Measurements from ENCODE around the gene CCDC200.
"Not testable (repeated sequence)": the region's sequence is repeated elsewhere in the genome, so short reads cannot be mapped to it uniquely, and the experiment has no call there.

The CCDC200 gene

DNA sequence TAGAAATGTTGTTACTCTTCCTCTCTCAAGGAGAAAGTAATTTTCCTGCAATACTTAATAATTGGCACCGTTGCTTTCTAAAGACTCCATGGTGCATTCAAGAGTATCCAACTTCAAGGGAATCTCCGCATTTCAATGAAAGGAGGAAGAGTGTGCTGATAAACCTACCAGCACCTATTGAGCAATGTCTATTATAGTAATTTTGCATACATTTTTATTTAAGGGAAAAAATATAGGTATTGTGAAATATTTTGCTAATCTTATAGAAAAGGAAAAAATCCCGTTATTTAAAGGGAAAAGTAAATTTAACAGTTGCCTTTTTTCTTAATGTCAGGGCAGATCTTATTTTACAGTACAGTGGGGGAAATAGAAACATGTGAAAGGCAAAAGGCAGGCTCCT, 17.8 kb downstream of the CCDC200 start:
- no peak overlapping the region for H3K14ac ChIP-seq (ENCODE audit: low read length)
- no peaks in the 10 kb centered on the region for H3K9me3 ChIP-seq (replicated peaks in 1 of 2; ENCODE audit: control insufficient read depth in 2 of 2, insufficient read depth in 1 of 2, low read depth in 1 of 2, low read length in 2 of 2)
- WGBS, 2 donors (ENCODE audit: extremely low coverage in 2 of 2, insufficient read length in 2 of 2, insufficient replicate concordance in 1 of 2), result 100% methylated on average over 1 of the region's 3 CpGs; no CpG with 5 or more reads in 1 of the 2 donors
- H2BK12ac ChIP-seq (ENCODE audit: low read length), result no peak overlapping the region
- H2BK15ac ChIP-seq (ENCODE audit: low read length), result no peak overlapping the region
- H3K4me2 ChIP-seq (ENCODE audit: insufficient read depth, low read length, poor library complexity, severe bottlenecking), result no peak overlapping the region
- H3K36me3 ChIP-seq (replicated peaks in 1 of 2; ENCODE audit: control insufficient read depth in 2 of 2, insufficient read depth in 2 of 2, low read length in 2 of 2), result peaks cover 8 to 43% of the 10 kb centered on the region in 2 donors
- H3K18ac ChIP-seq (ENCODE audit: low read length), result no peak overlapping the region
- no peak overlapping the region for H3K23ac ChIP-seq (ENCODE audit: low read depth, low read length, poor library complexity)
- no peak overlapping the region for H3K27ac ChIP-seq (replicated peaks; ENCODE audit: low read length)
- no peak overlapping the region for H2BK120ac ChIP-seq (ENCODE audit: low read depth, low read length)
- DNase-seq (ENCODE audit: low spot score), result no peak
- no peak overlapping the region for H2AFZ ChIP-seq (ENCODE audit: low read length)
- no peaks in the 10 kb centered on the region for H3K27me3 ChIP-seq (ENCODE audit: control insufficient read depth in 3 of 3, insufficient read depth in 3 of 3, low read depth in 1 of 3, low read length in 3 of 3)
- H3K9ac ChIP-seq (ENCODE audit: low read depth, low read length, poor library complexity), result no peak overlapping the region
- H2AK5ac ChIP-seq (ENCODE audit: low read depth, low read length), result no peak overlapping the region
- H2BK5ac ChIP-seq (ENCODE audit: low read length), result no peak overlapping the region
- peaks cover 0 to 2% of the 10 kb centered on the region in 2 donors for H3K4me1 ChIP-seq (ENCODE audit: control insufficient read depth in 2 of 2, insufficient read depth in 1 of 2, low read depth in 1 of 2, low read length in 2 of 2)
- H4K91ac ChIP-seq (ENCODE audit: low read depth, low read length, poor library complexity), result no peak overlapping the region
- no peak overlapping the region for H4K8ac ChIP-seq (ENCODE audit: low read depth, low read length)
- H3K4me3 ChIP-seq (ENCODE audit: low read length in 2 of 2), result no peak overlapping the region
- H3K79me1 ChIP-seq (ENCODE audit: low read depth, low read length), result peaks cover 3% of the 10 kb centered on the region
- H3K4ac ChIP-seq (ENCODE audit: low read length), result no peak overlapping the region

DNA sequence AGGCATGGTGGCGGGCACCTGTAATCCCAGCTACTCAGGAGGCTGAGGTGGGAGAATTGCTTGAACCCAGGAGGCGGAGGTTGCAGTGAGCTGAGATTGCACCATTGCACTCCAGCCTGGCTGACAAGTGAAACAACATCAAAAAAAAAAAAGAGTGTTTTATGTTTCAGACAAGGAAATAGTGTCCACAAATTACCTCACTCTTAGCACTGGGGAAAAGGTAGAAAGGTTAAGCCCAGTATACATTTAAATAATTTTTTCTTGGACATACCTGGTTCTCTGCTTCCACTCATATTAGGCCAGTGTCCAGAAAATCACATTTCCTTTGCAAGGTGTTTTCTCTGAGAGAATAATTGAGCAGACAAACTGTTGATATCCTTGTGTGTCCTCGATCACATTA, 25.4 kb downstream of the CCDC200 start:
- peaks cover 22 to 74% of the 10 kb centered on the region in 2 donors for H3K36me3 ChIP-seq (replicated peaks in 1 of 2; ENCODE audit: control insufficient read depth in 2 of 2, insufficient read depth in 2 of 2, low read length in 2 of 2)
- H2AFZ ChIP-seq (ENCODE audit: low read length); H3K14ac ChIP-seq (ENCODE audit: low read length); H4K8ac ChIP-seq (ENCODE audit: low read depth, low read length); H3K4me1 ChIP-seq (ENCODE audit: control insufficient read depth in 2 of 2, insufficient read depth in 1 of 2, low read depth in 1 of 2, low read length in 2 of 2); H2BK5ac ChIP-seq (ENCODE audit: low read length); H3K27ac ChIP-seq (replicated peaks; ENCODE audit: low read length); H3K23ac ChIP-seq (ENCODE audit: low read depth, low read length, poor library complexity); H3K9me3 ChIP-seq (replicated peaks in 1 of 2; ENCODE audit: control insufficient read depth in 2 of 2, insufficient read depth in 1 of 2, low read depth in 1 of 2, low read length in 2 of 2); H3K4me2 ChIP-seq (ENCODE audit: insufficient read depth, low read length, poor library complexity, severe bottlenecking); H3K79me1 ChIP-seq (ENCODE audit: low read depth, low read length); H4K91ac ChIP-seq (ENCODE audit: low read depth, low read length, poor library complexity); H2BK15ac ChIP-seq (ENCODE audit: low read length); H3K4ac ChIP-seq (ENCODE audit: low read length); H3K18ac ChIP-seq (ENCODE audit: low read length); H2AK5ac ChIP-seq (ENCODE audit: low read depth, low read length); DNase-seq (ENCODE audit: low spot score); H2BK12ac ChIP-seq (ENCODE audit: low read length); H3K27me3 ChIP-seq (ENCODE audit: control insufficient read depth in 3 of 3, insufficient read depth in 3 of 3, low read depth in 1 of 3, low read length in 3 of 3); H2BK120ac ChIP-seq (ENCODE audit: low read depth, low read length); H3K9ac ChIP-seq (ENCODE audit: low read depth, low read length, poor library complexity); H3K4me3 ChIP-seq (ENCODE audit: low read length in 2 of 2): not testable (repeated sequence)
- WGBS, 2 donors (ENCODE audit: extremely low coverage in 2 of 2, insufficient read length in 2 of 2, insufficient replicate concordance in 1 of 2), result no CpG with 5 or more reads among the region's 3 CpGs

DNA sequence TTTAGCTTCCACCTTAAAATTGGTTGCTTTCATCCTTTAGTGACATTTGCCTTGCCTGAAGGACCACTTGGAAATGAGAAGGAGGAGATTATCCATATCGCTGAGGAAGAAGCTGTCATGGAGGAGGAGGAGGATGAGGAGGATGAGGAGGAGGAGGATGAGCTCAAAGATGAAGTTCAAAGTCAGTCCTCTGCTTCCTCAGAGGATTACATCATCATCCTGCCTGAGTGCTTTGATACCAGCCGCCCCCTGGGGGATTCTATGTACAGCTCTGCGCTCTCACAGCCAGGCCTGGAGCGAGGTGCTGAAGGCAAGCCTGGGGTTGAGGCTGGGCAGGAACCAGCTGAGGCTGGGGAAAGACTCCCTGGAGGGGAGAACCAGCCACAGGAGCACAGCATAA, 28.3 kb downstream of the CCDC200 start:
- Histone ChIP-seq H2AFZ (ENCODE audit: low read length) (no peak overlapping the region), H3K4me2 (ENCODE audit: insufficient read depth, low read length, poor library complexity, severe bottlenecking) (no peak overlapping the region), H3K4ac (ENCODE audit: low read length) (no peak overlapping the region), H3K36me3 (replicated peaks in 1 of 2; ENCODE audit: control insufficient read depth in 2 of 2, insufficient read depth in 2 of 2, low read length in 2 of 2) (peaks cover 32 to 81% of the 10 kb centered on the region in 2 donors), H3K14ac (ENCODE audit: low read length) (no peak overlapping the region), H3K9ac (ENCODE audit: low read depth, low read length, poor library complexity) (no peak overlapping the region), H3K4me1 (ENCODE audit: control insufficient read depth in 2 of 2, insufficient read depth in 1 of 2, low read depth in 1 of 2, low read length in 2 of 2) (no peaks in the 10 kb centered on the region), H3K9me3 (replicated peaks in 1 of 2; ENCODE audit: control insufficient read depth in 2 of 2, insufficient read depth in 1 of 2, low read depth in 1 of 2, low read length in 2 of 2) (no peaks in the 10 kb centered on the region), H4K91ac (ENCODE audit: low read depth, low read length, poor library complexity) (no peak overlapping the region), H3K18ac (ENCODE audit: low read length) (no peak overlapping the region), H2BK5ac (ENCODE audit: low read length) (no peak overlapping the region), H3K79me1 (ENCODE audit: low read depth, low read length) (no peaks in the 10 kb centered on the region), H2BK15ac (ENCODE audit: low read length) (no peak overlapping the region), H2AK5ac (ENCODE audit: low read depth, low read length) (no peak overlapping the region), H3K27ac (replicated peaks; ENCODE audit: low read length) (no peak overlapping the region), H3K23ac (ENCODE audit: low read depth, low read length, poor library complexity) (no peak overlapping the region), H2BK12ac (ENCODE audit: low read length) (no peak overlapping the region), H3K4me3 (ENCODE audit: low read length in 2 of 2) (no peak overlapping the region), H2BK120ac (ENCODE audit: low read depth, low read length) (no peak overlapping the region), H4K8ac (ENCODE audit: low read depth, low read length) (no peak overlapping the region), H3K27me3 (ENCODE audit: control insufficient read depth in 3 of 3, insufficient read depth in 3 of 3, low read depth in 1 of 3, low read length in 3 of 3) (no peaks in the 10 kb centered on the region)
- no peak for DNase-seq (ENCODE audit: low spot score)
- no CpG with 5 or more reads among the region's 4 CpGs for WGBS, 2 donors (ENCODE audit: extremely low coverage in 2 of 2, insufficient read length in 2 of 2, insufficient replicate concordance in 1 of 2)

DNA sequence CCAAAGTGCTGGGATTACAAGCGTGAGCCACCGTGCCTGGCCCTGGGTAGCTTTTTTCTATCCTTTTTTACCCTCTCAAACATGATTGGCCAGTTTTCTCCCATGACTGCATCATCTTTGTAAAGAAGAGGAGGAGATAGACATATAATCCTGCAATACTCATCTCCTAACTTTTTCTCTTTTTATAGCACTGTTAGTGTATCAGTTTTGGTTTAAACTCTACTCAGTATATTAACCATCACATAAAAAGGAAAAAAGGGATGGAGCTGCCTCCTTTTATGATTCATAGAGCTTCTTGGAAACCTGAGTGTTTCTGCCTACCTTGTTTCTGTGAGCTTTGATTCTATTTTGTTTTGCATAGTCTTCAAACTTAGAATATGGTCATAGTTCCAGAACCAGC, 28.8 kb downstream of the CCDC200 start:
- DNase-seq (ENCODE audit: low spot score), result no peak
- H2AFZ ChIP-seq (ENCODE audit: low read length), result no peak overlapping the region
- no peak overlapping the region for H2BK120ac ChIP-seq (ENCODE audit: low read depth, low read length)
- no peaks in the 10 kb centered on the region for H3K27me3 ChIP-seq (ENCODE audit: control insufficient read depth in 3 of 3, insufficient read depth in 3 of 3, low read depth in 1 of 3, low read length in 3 of 3)
- no peak overlapping the region for H3K4me2 ChIP-seq (ENCODE audit: insufficient read depth, low read length, poor library complexity, severe bottlenecking)
- no peaks in the 10 kb centered on the region for H3K79me1 ChIP-seq (ENCODE audit: low read depth, low read length)
- WGBS, 2 donors (ENCODE audit: extremely low coverage in 2 of 2, insufficient read length in 2 of 2, insufficient replicate concordance in 1 of 2), result no CpG with 5 or more reads among the region's 2 CpGs
- H3K9me3 ChIP-seq (replicated peaks in 1 of 2; ENCODE audit: control insufficient read depth in 2 of 2, insufficient read depth in 1 of 2, low read depth in 1 of 2, low read length in 2 of 2), result no peaks in the 10 kb centered on the region
- H3K27ac ChIP-seq (replicated peaks; ENCODE audit: low read length), result no peak overlapping the region
- no peak overlapping the region for H2BK15ac ChIP-seq (ENCODE audit: low read length)
- no peak overlapping the region for H3K14ac ChIP-seq (ENCODE audit: low read length)
- no peak overlapping the region for H2BK12ac ChIP-seq (ENCODE audit: low read length)
- no peak overlapping the region for H2AK5ac ChIP-seq (ENCODE audit: low read depth, low read length)
- no peak overlapping the region for H3K23ac ChIP-seq (ENCODE audit: low read depth, low read length, poor library complexity)
- peaks cover 36 to 86% of the 10 kb centered on the region in 2 donors for H3K36me3 ChIP-seq (replicated peaks in 1 of 2; ENCODE audit: control insufficient read depth in 2 of 2, insufficient read depth in 2 of 2, low read length in 2 of 2)
- no peak overlapping the region for H4K91ac ChIP-seq (ENCODE audit: low read depth, low read length, poor library complexity)
- H2BK5ac ChIP-seq (ENCODE audit: low read length), result no peak overlapping the region
- H3K4me1 ChIP-seq (ENCODE audit: control insufficient read depth in 2 of 2, insufficient read depth in 1 of 2, low read depth in 1 of 2, low read length in 2 of 2), result no peaks in the 10 kb centered on the region
- no peak overlapping the region for H3K4ac ChIP-seq (ENCODE audit: low read length)
- no peak overlapping the region for H3K18ac ChIP-seq (ENCODE audit: low read length)
- H3K4me3 ChIP-seq (ENCODE audit: low read length in 2 of 2), result no peak overlapping the region
- H3K9ac ChIP-seq (ENCODE audit: low read depth, low read length, poor library complexity), result no peak overlapping the region
- no peak overlapping the region for H4K8ac ChIP-seq (ENCODE audit: low read depth, low read length)
